HepG2 (cell line): ENCODE data around the gene ABHD4. TPM values are rescaled to one million over a fixed set of nuclear protein-coding genes. Genes with fewer than 3 reads are reported as not detected.

Experiments used
- ARNT2 ChIP-seq: sonication (generic); formaldehyde crosslinking; IDR thresholded peaks from 2 replicates; pipeline ENCODE4 v1.8.0; 2022; ENCODE audit warnings: mild to moderate bottlenecking, low read depth, missing genetic modification reagents, moderate library complexity
- CREM ChIP-seq, 2 experiments: sonication (generic) in 1 of 2; formaldehyde crosslinking in 1 of 2; IDR thresholded peaks; 2 replicates each; pipeline versions ENCODE4 v1.4.0 to v1.6.1; 2016 to 2020; ENCODE audit warnings: antibody characterized with exemption in 1 of 2, mild to moderate bottlenecking in 1 of 2, missing genetic modification reagents in 1 of 2
- DDIT3 ChIP-seq: sonication (generic); formaldehyde crosslinking; IDR thresholded peaks from 2 replicates; pipeline ENCODE4 v1.4.0; 2020; ENCODE audit warnings: mild to moderate bottlenecking, missing genetic modification reagents
- GLI4 ChIP-seq: sonication (generic); formaldehyde crosslinking; IDR thresholded peaks from 2 replicates; pipeline ENCODE4 v1.5.1; 2020; ENCODE audit warnings: missing genetic modification reagents, mild to moderate bottlenecking, moderate library complexity, borderline replicate concordance
- NFKBIZ ChIP-seq: IDR thresholded peaks from 2 replicates; pipeline ENCODE4 v1.6.1; 2018; ENCODE audit warnings: missing genetic modification reagents, missing compliant biosample characterization
- REST ChIP-seq, 2 experiments: IDR thresholded peaks; 2 replicates each; pipeline ENCODE4 v1.6.1; 2011 to 2012; ENCODE audit warnings: low read length in 2 of 2, borderline replicate concordance in 1 of 2, low read depth in 1 of 2, mild to moderate bottlenecking in 1 of 2, moderate library complexity in 1 of 2
- SOX6 ChIP-seq, 2 experiments: fragments of 450-650 bp in 1 of 2; sonication (generic) in 1 of 2; formaldehyde crosslinking in 1 of 2; IDR thresholded peaks; 2 replicates each; pipeline versions ENCODE4 v1.4.0 to v1.6.1; 2017 to 2020; ENCODE audit warnings: antibody characterized with exemption in 1 of 2, mild to moderate bottlenecking in 1 of 2, missing genetic modification reagents in 1 of 2
- U2AF2 ChIP-seq: fragments of 200-400 bp; formaldehyde crosslinking; IDR thresholded peaks from 2 replicates; pipeline ENCODE4 v1.6.1; 2017; ENCODE audit warnings: low read depth, mild to moderate bottlenecking, low read length
- ZBTB20 ChIP-seq: sonication (generic); formaldehyde crosslinking; IDR thresholded peaks from 2 replicates; pipeline ENCODE4 v1.8.1; 2023; ENCODE audit warnings: missing genetic modification reagents, low read depth, mild to moderate bottlenecking, borderline replicate concordance
- ZBTB26 ChIP-seq: IDR thresholded peaks from 2 replicates; pipeline ENCODE4 v1.6.1; 2016; ENCODE audit warnings: missing compliant biosample characterization, missing genetic modification reagents, borderline replicate concordance
- ZFP90 ChIP-seq: sonication (generic); formaldehyde crosslinking; IDR thresholded peaks from 2 replicates; pipeline ENCODE4 v1.8.0; 2022; ENCODE audit warnings: missing genetic modification reagents, mild to moderate bottlenecking, inconsistent platforms, borderline replicate concordance
- ZFP91 ChIP-seq: sonication (generic); formaldehyde crosslinking; IDR thresholded peaks from 2 replicates; pipeline ENCODE4 v1.9.0; 2022; ENCODE audit warnings: missing genetic modification reagents, mild to moderate bottlenecking, borderline replicate concordance
- ZNF513 ChIP-seq: sonication (generic); formaldehyde crosslinking; conservative IDR thresholded peaks from 2 replicates; pipeline ENCODE4 v1.5.0; 2020; ENCODE audit warnings: missing genetic modification reagents
- ZNF703 ChIP-seq: sonication (generic); formaldehyde crosslinking; IDR thresholded peaks from 2 replicates; pipeline ENCODE4 v1.5.1; 2020; ENCODE audit warnings: missing genetic modification reagents, mild to moderate bottlenecking, moderate library complexity, borderline replicate concordance
- ZNF709 ChIP-seq: sonication (generic); formaldehyde crosslinking; IDR thresholded peaks from 2 replicates; pipeline ENCODE4 v1.5.0; 2020; ENCODE audit warnings: mild to moderate bottlenecking, missing genetic modification reagents
- ZNF891 ChIP-seq: sonication (generic); formaldehyde crosslinking; IDR thresholded peaks from 2 replicates; pipeline ENCODE4 v1.5.0; 2020; ENCODE audit warnings: mild to moderate bottlenecking, missing genetic modification reagents
- polyA plus RNA-seq, 8 experiments: library from polyadenylated mRNA; depleted of rRNA in 3 of 8; stranded (reverse) in 7 of 8; unstranded in 1 of 8; fragments of >200 nt; fragmentation: Illumina TruSeq in 4 of 8; extraction: Trizol in 4 of 8; gene quantifications; 2 replicates each; pipeline versions ENCODE4 v1.2.1 to v1.2.3, GENCODE V29; 2011 to 2016; ENCODE audit warnings: low read depth in 4 of 8, missing spikeins in 1 of 8, mixed read lengths in 1 of 8; ENCODE audit not compliant: insufficient read depth in 1 of 8
- total RNA-seq, 5 experiments: library from RNA; depleted of rRNA; stranded (reverse); fragments of >200 nt; fragmentation: Illumina TruSeq; extraction: Trizol; gene quantifications; 2 replicates each; pipeline ENCODE4 v1.2.3, GENCODE V29; 2016; ENCODE audit warnings: low read depth in 1 of 5

The ABHD4 gene
- total and polyA plus RNA-seq, 2 of the 13 experiments (the other 11 are each of a cell fraction or from before 2014, with no cell fraction given), result 16.1 to 47.5 TPM

- TF ChIP-seq NFKBIZ (CRISPR knock-in tag) (0 out of 2 replicates have a peak, but pooled peaks have one; percentile 36), ZBTB20 (CRISPR knock-in tag) (no peak; the same call in 1 of the 2 replicates), ZFP91 (CRISPR knock-in tag) (peak; percentile 87), ZNF891 (CRISPR knock-in tag) (peak; percentile 85), CREM (IDR thresholded peaks at IDR 0.05) (peak; percentile 59), CREM (CRISPR knock-in tag; IDR thresholded peaks at IDR 0.05) (no peak; the same call in 1 of the 2 replicates), REST (IDR thresholded peaks at IDR 0.05; ENCODE audit: borderline replicate concordance in 1 of 2, low read depth in 1 of 2, low read length in 2 of 2) (no peak), GLI4 (CRISPR knock-in tag) (peak; percentile 56; the same call in 1 of the 2 replicates), ZBTB26 (CRISPR knock-in tag) (peak; percentile 83; the same call in 1 of the 2 replicates), SOX6 (IDR thresholded peaks at IDR 0.05) (no peak), SOX6 (CRISPR knock-in tag; IDR thresholded peaks at IDR 0.05) (peak; percentile 60), DDIT3 (CRISPR knock-in tag) (no peak), ARNT2 (peak; percentile 86; the same call in 1 of the 2 replicates), ZNF513 (CRISPR knock-in tag) (peak; percentile 10), ZNF709 (CRISPR knock-in tag) (peak; percentile 71; the same call in 1 of the 2 replicates), ZFP90 (CRISPR knock-in tag) (no peak; the same call in 1 of the 2 replicates), U2AF2 (no peak), ZNF703 (CRISPR knock-in tag) (no peak)
Measured at GRCh38 chr14:22556990-22557623, 41.0 kb upstream of the ABHD4 start (continued).
